Liver (tissue), 3 donors: Measurements from ENCODE around the gene PITPNM3.

Source experiments
- CTCF ChIP-seq: fragments of 150-350 bp; IDR thresholded peaks from 2 replicates; pipeline ENCODE4 v1.5.1; 2017; ENCODE audit warnings: improper control_type of control experiment, low read depth, low read length; ENCODE audit not compliant: missing input control
- FOXA1 ChIP-seq: IDR thresholded peaks from 2 replicates; pipeline ENCODE4 v1.6.1; 2016; ENCODE audit warnings: antibody characterized with exemption
- RAD21 ChIP-seq, 2 donors: IDR thresholded peaks; 2 replicates each; pipeline ENCODE4 v1.6.1; 2016; ENCODE audit warnings: antibody characterized with exemption in 2 of 2, mild to moderate bottlenecking in 2 of 2
- RXRA ChIP-seq, 2 donors: IDR thresholded peaks; 2 replicates each; pipeline ENCODE4 v1.6.1; 2017 to 2018; ENCODE audit warnings: antibody characterized with exemption in 2 of 2, mild to moderate bottlenecking in 1 of 2
- YY1 ChIP-seq: IDR thresholded peaks from 2 replicates; pipeline ENCODE4 v1.6.1; 2016; ENCODE audit warnings: antibody characterized with exemption, mild to moderate bottlenecking
- TF ChIP-seq, protein P1 (sequence below): IDR thresholded peaks from 2 replicates; pipeline ENCODE4 v1.6.1; 2016; ENCODE audit warnings: antibody characterized with exemption
- TF ChIP-seq, protein P2 (sequence below): IDR thresholded peaks from 2 replicates; pipeline ENCODE4 v1.6.1; 2016; ENCODE audit warnings: antibody characterized with exemption, mild to moderate bottlenecking
- TF ChIP-seq, protein P3 (sequence below): IDR thresholded peaks from 2 replicates; pipeline ENCODE4 v1.6.1; 2016; ENCODE audit warnings: antibody characterized with exemption
- donor health status: healthy.
- donor health status: healthy.

GRCh38 chr17:6599364-6599763, 43.0 kb upstream of the PITPNM3 start:
- TF ChIP-seq YY1 (no peak), CTCF (no peak), FOXA1 (no peak), RXRA (IDR thresholded peaks at IDR 0.05) (no peak), RAD21 (IDR thresholded peaks at IDR 0.05) (no peak)
- TF ChIP-seq, protein P1, sequence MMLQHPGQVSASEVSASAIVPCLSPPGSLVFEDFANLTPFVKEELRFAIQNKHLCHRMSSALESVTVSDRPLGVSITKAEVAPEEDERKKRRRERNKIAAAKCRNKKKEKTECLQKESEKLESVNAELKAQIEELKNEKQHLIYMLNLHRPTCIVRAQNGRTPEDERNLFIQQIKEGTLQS: no peak
- TF ChIP-seq, protein P2, sequence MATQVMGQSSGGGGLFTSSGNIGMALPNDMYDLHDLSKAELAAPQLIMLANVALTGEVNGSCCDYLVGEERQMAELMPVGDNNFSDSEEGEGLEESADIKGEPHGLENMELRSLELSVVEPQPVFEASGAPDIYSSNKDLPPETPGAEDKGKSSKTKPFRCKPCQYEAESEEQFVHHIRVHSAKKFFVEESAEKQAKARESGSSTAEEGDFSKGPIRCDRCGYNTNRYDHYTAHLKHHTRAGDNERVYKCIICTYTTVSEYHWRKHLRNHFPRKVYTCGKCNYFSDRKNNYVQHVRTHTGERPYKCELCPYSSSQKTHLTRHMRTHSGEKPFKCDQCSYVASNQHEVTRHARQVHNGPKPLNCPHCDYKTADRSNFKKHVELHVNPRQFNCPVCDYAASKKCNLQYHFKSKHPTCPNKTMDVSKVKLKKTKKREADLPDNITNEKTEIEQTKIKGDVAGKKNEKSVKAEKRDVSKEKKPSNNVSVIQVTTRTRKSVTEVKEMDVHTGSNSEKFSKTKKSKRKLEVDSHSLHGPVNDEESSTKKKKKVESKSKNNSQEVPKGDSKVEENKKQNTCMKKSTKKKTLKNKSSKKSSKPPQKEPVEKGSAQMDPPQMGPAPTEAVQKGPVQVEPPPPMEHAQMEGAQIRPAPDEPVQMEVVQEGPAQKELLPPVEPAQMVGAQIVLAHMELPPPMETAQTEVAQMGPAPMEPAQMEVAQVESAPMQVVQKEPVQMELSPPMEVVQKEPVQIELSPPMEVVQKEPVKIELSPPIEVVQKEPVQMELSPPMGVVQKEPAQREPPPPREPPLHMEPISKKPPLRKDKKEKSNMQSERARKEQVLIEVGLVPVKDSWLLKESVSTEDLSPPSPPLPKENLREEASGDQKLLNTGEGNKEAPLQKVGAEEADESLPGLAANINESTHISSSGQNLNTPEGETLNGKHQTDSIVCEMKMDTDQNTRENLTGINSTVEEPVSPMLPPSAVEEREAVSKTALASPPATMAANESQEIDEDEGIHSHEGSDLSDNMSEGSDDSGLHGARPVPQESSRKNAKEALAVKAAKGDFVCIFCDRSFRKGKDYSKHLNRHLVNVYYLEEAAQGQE: no peak
- TF ChIP-seq, protein P3, sequence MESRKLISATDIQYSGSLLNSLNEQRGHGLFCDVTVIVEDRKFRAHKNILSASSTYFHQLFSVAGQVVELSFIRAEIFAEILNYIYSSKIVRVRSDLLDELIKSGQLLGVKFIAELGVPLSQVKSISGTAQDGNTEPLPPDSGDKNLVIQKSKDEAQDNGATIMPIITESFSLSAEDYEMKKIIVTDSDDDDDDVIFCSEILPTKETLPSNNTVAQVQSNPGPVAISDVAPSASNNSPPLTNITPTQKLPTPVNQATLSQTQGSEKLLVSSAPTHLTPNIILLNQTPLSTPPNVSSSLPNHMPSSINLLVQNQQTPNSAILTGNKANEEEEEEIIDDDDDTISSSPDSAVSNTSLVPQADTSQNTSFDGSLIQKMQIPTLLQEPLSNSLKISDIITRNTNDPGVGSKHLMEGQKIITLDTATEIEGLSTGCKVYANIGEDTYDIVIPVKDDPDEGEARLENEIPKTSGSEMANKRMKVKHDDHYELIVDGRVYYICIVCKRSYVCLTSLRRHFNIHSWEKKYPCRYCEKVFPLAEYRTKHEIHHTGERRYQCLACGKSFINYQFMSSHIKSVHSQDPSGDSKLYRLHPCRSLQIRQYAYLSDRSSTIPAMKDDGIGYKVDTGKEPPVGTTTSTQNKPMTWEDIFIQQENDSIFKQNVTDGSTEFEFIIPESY: no peak
